Activated CD8-positive, alpha-beta memory T cell treated with anti-CD3 and anti-CD28 coated beads for 48 hours (primary cell): ENCODE results near the gene TTLL1.
"Not testable (repeated sequence)": the region's sequence is repeated elsewhere in the genome, so short reads cannot be mapped to it uniquely, and the experiment has no call there.

Experiments used
- DNase-seq, 3 experiments: peaks; one replicate each; pipeline ENCODE4 v3.0.0-alpha.2; 2020; ENCODE audit warnings: low read depth in 2 of 3, low spot score in 2 of 3

Gene TTLL1

DNA sequence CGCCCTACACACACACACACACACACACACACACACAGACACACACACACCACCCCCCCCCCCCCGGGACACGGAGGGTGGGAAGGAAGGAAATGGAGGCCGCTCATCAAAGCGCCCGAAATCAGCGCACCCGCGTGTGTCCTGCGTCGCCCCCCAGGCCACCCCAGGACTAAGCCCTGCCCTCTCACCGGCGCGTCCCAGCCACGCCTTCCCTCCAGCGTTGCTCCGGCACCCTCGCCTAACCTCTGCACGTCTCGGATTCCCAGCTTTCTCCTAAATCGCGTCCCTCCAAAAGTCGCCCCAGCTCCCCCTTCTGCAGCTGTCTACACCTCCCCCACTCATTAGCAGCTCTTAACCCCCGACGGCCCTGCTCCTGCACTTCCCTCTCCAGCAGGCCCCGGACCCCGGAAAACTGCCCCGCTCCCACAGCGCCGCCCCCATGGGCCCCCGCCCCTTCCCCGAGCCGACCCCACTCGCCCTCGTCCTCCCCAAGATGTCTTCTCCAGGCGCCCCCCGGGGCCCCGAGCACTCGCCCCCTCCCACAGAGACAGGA lies 74.8 kb downstream of the TTLL1 start:
- DNase-seq, result no peak

DNA sequence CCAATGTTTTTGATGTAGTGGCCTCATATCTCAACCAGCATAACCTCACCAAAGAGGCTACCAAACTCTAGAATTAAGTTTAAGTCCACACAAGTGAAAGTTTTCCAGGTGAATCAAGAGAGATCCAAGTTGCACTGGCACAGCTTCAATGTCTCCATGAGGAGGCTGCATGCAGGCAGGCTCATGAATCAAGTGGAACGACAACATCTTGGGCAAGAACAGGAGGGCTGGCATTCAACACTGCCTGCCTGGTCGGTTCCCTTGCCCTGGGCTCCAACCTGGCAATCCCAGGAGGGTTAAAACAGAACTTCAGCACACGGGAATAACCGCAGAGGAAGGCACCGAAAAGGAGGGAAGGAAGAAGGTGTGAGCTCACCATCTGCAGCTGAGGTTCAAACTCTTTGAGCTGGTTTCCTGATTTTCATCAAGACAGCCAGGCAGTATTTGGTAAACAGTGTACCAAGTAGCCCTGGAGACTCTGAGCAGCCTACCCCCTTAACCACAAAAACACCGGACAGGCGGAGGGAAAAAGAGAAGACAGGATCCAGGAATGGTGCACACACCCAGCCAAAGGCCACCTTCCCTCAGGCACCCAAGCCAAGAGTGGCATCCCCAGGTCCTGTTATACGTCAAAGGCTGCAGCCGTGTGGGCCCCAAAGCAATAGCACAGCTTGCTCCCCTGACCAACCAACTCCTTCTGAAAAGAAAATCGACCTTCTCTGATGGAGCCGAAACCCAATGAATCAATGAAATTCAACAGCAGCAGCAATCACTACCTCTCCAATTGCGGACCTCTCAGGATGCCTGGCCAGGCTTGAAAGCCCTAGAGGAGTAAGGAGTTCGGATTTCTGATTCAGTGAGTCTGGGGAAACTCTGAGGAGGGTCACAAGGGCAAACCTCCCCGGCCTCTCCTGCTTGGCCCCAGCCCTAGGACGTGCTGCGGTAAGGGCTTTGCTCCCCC lies 75.6 kb downstream of the TTLL1 start:
- no peak for DNase-seq

DNA sequence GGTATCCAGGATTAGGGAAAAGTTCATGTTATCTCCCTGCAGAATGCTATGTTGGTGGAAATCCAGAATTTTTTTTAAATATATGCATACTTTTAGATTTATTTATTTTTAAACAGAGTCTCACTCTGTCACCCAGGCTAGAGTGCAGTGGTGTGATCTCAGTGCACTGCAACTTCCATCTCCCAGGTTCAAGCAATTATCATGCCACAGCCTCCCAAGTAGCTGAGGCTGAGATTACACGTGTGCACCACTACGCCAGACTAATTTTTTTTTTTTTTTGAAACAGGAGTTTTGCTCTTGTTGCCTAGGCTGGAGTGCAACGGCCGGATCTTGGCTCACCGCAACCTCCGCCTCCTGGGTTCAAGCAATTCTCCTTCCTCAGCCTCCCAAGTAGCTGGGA lies 76.8 kb downstream of the TTLL1 start:
- DNase-seq, result no peak

DNA sequence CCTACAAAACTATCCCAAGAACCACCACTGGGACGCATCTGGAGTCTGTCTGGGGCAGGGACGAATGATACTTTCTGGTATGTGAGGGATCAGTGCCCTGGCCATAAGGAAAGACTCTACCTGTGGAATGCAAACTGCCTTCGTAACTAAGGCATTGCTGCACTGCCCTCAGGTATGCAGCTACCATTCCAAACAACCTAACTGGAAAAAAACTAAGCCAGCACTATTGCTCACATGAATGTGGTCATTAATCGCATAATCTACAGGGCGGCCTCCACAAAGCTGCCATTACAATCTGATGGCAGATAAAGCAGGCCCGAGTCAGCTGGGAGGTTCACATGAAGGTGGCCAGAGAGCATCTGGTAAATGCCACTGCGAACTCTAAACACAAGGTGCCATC lies 78.1 kb downstream of the TTLL1 start:
- DNase-seq, result no peak

DNA sequence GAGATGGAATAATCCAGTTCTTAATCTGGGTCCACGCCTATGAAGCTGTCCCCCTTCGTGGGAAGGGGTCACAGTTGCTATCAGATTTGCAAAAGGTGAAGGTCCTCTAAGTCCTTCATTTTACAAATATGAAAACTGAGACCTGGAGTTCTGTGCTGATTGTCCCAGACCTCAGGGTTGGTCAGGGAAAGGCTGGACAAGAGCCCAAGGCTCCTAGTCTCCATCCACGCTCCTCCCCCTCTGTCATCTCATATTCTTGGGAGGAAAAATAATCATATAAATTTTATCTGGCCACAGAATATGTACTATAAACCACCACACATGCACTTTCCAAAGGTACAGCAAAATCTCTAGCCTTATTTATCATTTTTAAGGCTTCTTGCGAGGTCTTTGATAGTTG lies 79.7 kb downstream of the TTLL1 start:
- no peak for DNase-seq

DNA sequence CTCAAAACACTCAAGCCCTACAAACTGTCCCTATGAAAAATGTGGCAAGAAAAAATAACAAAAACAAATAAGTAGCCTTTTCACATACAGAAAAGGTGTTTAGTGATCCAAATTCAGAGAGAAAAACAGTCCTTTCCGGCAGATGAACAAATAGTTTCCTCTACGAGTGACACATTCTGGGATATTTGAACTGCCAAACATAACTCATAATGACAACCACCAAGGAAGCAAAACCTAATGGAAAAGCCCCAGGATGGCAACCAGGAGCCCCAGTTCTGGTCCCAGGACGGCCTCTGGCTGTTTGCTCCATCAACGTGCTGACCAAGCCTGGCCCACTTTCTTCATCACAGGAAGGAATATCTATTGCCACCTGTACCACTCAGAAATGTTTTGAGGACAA lies 80.3 kb downstream of the TTLL1 start:
- DNase-seq, result no peak

DNA sequence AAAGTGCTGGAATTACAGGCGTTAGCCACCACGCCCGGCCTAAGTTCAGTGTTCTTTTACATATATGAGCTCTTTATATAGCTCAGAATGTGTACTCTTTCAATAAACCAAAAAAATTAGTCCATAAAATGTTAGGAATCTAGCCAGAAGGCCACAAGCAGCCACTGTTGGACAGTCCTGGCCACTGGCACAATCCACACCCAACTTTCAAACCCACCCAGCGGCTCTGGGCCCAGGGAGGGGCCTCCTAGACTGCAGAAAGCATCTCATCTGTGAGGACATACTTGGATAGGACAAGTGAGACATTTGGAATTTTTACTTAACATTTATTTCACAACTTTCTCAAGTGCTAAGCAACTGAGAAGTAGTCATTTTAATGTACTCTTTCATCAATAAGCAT lies 80.7 kb downstream of the TTLL1 start:
- DNase-seq, result no peak

DNA sequence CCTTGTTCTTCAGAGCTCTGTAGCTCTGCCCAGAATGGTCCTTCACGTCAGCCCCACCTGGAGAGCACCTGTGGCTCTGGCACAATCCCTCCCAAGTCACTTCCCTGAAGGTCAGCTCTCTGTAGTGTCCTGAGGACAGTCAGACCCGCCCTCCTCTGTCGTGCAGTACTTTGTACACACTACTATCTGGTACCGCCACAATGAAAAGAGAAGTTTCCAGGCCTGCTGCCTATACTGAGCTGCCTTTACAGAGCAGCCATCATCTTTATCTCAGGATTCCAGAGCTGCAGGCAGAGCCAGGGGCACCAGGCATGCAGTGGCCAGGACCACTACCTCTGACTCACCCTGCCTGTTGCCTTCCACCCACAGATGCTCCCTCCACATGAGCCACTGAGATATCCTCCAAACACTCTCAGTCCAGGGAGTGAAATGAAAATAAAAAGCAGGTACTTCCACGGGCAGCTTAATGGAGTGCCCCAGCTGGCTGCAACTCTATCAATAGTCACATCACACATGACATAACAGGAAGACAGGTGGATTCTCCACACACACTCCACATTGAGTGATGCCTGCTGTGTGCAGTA lies 81.6 kb downstream of the TTLL1 start:
- no peak for DNase-seq

DNA sequence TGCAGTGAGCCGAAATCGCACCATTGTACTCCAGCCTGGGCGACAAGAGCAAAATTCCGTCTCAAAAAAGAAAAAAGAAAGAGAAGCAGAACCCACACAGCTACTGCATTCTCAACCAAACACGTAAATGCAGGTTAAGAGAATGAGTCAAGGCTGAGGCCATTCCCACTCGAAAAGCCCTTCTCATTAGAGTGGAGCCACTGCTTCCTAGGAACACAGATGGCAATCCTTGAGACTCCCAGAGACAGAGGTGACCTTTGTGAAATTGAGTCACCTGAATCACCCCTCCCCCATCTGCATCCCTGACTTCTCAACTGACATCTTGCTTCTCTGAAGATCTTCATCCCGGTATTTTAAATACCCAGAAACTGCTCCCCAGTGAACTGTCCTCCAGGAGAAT lies 82.4 kb downstream of the TTLL1 start:
- no peak for DNase-seq

DNA sequence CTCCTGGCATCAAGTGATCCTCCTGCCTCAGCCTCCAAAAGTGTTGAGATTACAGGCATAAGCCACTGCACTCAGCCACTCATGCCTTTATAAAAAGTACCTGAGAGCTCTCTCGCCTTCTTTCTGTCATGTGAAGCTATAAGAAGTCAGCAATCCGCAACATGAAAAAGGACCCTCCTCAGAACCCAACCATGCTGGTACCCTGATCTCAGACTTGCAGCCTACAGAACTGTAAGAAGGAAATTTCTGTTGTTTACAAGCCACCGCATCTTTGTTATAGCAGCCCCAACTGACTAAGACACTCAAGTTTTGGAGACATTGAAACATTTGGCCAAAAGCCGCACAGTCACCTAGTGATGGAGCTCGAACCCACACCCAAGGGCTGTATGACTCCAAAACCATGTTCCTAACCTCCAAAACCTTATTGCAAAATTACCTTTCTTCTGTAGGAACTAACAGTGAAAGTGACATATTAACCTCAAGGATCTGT lies 83.1 kb downstream of the TTLL1 start:
- DNase-seq, result no peak

DNA sequence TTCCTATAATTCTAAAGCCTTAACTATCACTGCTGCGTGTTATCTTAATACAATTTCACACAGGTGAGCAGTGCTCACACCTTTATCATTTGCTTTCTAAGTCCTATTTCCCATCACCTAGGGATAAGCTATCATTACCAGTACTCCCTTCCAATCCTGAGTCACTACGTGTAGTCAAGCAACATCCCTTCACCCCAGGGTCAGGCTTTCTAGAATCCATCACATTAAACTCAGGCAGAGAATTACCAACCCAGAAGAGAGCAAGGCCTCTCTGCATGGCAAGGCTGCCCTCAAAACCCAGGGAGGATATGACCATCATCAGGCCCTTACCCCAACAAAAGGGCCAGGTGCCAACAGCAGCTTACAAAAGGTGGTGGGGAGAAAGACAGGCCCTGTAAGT lies 84.1 kb downstream of the TTLL1 start:
- DNase-seq, result no peak

DNA sequence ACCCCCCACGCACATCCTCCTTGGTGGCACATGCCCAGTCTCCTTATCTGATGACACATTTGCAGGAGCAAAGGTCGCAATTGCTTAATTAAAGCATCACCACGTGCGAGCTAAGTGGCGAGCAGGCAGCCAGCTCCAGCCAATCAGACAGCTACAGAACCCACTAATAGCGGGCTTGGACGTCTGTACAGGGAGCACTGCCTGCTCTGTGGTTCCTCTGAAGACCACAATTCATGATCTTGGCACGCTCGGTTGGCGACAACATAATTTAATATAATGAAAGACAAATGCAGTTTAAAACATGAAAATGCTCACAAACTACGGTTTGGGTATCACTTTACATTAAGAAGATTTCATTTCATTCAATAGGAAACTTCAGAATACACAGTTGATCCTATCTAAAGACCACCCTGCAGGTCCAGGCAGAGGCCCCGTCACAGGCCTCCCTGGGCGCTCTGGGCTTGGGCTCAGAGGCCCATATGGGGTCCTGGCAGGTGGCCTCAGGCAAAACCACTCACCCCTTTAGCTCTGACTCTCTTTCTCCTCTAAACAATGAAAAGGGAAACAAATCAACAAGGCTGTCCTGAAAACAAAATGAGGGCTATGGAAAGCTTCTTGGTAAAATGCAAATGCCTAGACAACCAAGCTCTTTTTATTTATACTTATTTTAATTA lies 84.7 kb downstream of the TTLL1 start:
- DNase-seq, result no peak

DNA sequence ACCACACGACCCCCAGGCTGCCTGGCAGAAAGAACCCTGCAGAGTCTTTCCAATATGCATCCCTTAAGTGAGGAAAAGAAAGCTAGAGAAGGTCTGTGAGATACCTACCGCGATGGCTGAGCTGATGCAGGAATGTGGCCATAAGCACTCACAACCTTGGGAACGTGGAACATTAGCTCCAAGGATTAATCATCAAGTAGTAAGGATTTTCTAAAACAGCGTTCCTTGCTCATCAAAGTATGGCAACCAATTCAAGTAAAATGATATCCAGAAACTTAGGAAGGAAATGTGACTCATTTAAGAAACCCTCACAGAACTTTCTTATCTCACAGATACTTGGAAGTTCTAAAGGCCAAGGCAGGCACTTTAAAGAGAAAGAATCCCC lies 87.0 kb downstream of the TTLL1 start:
- DNase-seq, result no peak

DNA sequence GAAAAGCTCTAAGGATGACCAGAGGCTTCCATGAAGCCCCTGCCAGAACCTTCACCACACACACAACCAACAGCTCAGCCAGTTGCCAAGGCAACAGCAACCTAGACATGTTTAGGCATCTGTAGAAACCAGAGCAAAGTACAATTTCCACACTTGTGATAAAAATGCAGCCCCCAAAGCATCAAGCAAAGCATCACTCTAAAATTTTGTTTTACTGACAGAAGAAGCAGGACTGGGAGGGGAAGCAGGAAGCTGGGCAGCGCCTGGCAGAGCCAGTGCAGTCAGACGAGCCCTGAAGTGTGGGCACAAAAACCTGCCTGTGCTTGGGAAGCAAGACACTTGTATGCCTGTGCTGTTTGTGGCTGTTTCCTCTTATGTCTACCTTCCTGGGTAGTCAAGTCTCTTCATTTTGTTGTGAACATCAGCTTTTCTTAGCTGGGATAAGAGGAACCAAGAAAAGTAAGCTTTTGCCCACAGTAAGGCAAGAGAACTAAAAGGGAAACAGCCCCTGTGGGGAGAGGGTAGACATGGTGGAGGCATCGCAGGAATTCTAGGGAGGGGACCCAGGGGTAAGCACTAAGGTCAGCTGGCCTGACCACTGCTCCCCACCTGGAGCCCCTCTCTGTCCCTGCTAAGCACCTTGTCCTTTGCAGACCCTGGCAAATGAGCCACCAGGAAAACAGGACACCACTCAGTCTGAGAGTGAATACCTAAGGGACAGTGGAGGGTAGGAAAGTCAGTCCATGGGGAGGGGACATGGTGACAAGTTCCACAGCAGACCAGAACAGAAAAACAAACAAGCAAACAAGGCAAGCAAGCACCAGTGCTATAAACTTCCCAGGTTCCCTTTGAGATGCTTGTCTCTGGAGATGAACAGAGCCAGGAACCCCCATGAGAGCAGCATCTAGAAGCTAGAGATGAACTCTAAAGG lies 87.7 kb downstream of the TTLL1 start:
- no peak for DNase-seq

DNA sequence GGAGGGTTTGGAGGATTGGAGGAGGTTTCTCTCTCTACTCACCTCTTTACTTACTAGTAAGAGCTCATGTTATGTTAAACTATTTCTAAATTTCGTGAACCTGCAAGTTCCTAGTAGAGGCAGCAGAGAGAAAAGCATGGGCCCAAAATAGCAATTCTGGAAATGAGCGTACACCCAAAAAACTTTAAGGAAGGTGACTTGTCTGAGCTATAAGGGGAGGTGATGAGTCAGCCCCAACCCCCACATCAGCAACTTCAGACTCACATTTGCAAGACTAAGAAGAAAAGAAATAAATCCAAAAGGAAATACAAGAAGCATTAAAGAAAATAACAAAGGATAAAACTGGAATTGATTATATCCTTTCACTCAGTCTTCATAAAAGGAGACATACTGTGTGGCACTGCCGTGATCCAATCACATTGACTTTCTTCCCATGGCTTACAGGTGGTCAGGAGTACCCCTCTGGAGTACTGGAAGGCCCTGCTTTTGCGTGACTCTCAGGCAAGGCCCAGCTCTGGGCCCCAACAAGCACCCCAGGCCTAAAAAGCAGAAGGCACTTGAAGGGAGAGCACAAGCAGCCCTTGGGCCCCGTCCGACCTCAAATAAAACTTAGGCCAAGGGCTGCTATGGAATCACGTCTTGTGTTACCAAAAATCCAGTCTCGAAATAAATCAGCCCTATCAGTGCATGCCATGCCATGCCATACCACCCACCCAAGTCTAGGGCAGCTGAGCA lies 88.6 kb downstream of the TTLL1 start:
- DNase-seq, result no peak

DNA sequence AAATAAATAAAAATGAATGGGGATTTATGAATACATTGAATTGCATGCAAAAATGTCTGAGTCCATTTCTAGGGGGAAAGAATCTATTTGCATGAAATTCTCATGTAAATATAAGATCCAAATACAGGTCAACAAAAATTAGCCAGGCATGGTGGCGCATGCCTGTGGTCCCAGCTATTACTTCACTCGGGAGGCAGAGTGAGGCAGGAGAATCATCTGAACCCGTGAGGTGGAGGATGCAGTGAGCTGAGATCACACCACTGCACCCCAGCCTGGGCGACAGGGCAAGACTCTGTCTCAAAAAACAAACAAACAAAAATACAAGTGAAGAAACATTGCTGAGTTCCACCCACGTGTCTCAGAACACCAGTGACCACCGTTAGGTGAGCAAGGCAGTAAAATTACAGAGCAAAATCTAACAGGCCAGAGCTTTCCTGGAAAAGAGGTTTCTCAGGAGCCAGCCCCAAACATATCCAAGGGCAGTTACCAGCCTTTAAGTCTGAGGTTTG lies 91.6 kb downstream of the TTLL1 start:
- no peak for DNase-seq

DNA sequence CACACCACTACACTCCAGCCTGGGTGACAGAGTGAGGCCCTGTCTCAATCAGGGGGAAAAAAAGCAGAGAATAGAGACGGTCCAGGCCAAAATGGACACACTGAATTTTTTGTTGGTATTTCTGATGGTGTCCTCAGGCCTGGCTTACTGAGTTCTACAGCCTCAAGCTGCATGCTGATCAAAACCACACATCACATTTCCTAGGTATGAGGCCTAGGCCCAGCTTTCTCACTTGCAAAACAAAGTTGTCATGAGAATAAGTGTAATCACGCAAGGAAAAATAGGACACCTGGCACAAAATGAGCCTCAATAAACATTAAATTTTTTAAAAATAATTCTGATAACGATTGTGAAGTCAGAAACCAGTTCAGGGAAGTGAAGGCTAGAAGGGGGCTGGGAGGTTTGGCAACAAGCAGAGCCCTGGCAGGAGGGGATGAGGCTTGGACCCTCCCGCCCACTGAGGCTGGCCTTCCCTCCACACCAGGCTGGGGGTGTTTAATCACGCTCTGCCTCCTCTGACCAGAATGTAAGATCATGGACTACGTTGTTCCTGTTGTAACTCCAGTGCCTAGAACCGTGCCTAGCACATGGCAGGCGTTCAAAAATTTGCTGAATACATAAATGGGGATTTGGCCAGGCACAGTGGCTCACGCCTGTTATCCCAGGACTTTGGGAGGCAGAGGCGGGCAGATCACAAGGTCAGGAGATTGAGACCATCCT lies 92.4 kb downstream of the TTLL1 start:
- DNase-seq, result no peak

DNA sequence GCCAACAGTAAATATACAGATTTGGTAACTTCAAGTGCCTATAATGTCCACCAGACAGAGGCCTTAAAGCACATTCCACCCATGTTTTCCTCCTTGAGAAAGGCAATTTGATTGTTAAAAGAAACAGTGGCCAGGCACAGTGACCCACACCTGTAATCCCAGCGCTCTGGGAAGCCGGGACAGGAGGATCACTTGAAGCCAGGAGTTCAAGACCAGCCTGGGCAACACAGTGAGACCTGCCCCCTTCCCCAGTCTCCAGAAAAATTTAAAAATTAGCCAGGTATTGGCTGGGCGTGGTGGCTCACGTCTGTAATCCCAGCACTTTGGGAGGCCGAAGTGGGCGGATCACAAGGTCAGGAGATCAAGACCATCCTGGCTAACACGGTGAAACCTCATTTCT lies 93.5 kb downstream of the TTLL1 start:
- DNase-seq, result not testable (repeated sequence)

DNA sequence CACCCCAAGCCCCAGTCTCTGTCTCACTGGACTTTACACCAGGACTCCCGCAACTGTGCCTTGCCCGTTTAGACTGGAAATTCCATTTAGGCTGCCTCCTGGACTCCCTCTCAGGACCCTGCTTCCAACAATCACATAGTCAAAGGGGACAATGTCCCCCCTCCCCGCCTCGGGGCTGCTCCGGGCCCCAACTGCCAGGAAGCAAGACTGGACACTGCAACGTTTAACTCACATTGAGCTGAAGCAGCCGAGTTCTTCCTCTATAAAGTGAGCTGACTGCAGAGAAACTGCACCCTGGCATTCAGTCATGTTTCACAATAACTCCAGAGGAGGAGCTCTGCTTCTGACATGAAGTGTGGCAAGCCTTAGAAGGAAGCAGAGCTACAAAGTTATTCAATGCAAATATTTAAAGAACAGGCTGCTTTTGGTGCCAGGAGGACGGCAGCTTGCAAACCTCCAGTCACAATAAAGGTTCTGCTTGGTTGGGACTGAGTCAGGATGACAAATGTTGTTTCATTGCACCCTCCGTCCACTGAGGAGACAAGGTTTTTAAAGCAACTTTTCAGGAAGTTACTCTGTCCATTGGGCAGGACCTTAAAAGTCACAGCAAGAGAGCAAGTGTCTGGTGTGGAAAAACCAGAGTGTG lies 94.2 kb downstream of the TTLL1 start:
- DNase-seq, result no peak
